HepG2 (cell line): ENCODE measurements around the gene CITED2. TPM values are rescaled to one million over a fixed set of nuclear protein-coding genes. Genes with fewer than 3 reads are reported as not detected.

ENCODE experiments used
- AKAP8 ChIP-seq: sonication (generic); formaldehyde crosslinking; IDR thresholded peaks from 2 replicates; pipeline ENCODE4 v1.5.1; 2020; ENCODE audit warnings: mild to moderate bottlenecking, missing genetic modification reagents
- FOXA3 ChIP-seq: IDR thresholded peaks from 2 replicates; pipeline ENCODE4 v1.6.1; 2016; ENCODE audit warnings: missing genetic modification reagents, missing compliant biosample characterization
- MAFK ChIP-seq, 2 experiments: IDR thresholded peaks in 1 of 2; conservative IDR thresholded peaks in 1 of 2; 2 replicates each; pipeline ENCODE4 v1.6.1; 2011; ENCODE audit warnings: improper control_type of control experiment in 2 of 2, low read length in 2 of 2
- PCBP1 ChIP-seq: fragments of 200-400 bp; formaldehyde crosslinking; IDR thresholded peaks from 2 replicates; pipeline ENCODE4 v1.6.1; 2017; ENCODE audit warnings: mild to moderate bottlenecking, low read depth, low read length, borderline replicate concordance
- SATB2 ChIP-seq: sonication (generic); formaldehyde crosslinking; IDR thresholded peaks from 2 replicates; pipeline ENCODE4 v1.5.0; 2020; ENCODE audit warnings: missing genetic modification reagents
- SIN3B ChIP-seq: fragments of 150-350 bp; IDR thresholded peaks from 2 replicates; pipeline ENCODE4 v1.6.1; 2014; ENCODE audit warnings: low read length
- TOE1 ChIP-seq: sonication (generic); formaldehyde crosslinking; IDR thresholded peaks from 2 replicates; pipeline ENCODE4 v1.4.0; 2020; ENCODE audit warnings: mild to moderate bottlenecking, missing genetic modification reagents
- ZNF33A ChIP-seq: sonication (generic); formaldehyde crosslinking; IDR thresholded peaks from 2 replicates; pipeline ENCODE4 v1.5.1; 2020; ENCODE audit warnings: missing genetic modification reagents, mild to moderate bottlenecking, moderate library complexity, borderline replicate concordance
- ZNF468 ChIP-seq: sonication (generic); formaldehyde crosslinking; IDR thresholded peaks from 2 replicates; pipeline ENCODE4 v1.8.0; 2022; ENCODE audit warnings: mild to moderate bottlenecking, moderate library complexity, missing genetic modification reagents
- ZNF629 ChIP-seq: sonication (generic); formaldehyde crosslinking; conservative IDR thresholded peaks from 2 replicates; pipeline ENCODE4 v1.5.0; 2020; ENCODE audit warnings: missing genetic modification reagents
- polyA plus RNA-seq, 8 experiments: library from polyadenylated mRNA; depleted of rRNA in 3 of 8; stranded (reverse) in 7 of 8; unstranded in 1 of 8; fragments of >200 nt; fragmentation: Illumina TruSeq in 4 of 8; extraction: Trizol in 4 of 8; gene quantifications; 2 replicates each; pipeline versions ENCODE4 v1.2.1 to v1.2.3, GENCODE V29; 2011 to 2016; ENCODE audit warnings: low read depth in 4 of 8, missing spikeins in 1 of 8, mixed read lengths in 1 of 8; ENCODE audit not compliant: insufficient read depth in 1 of 8
- total RNA-seq, 5 experiments: library from RNA; depleted of rRNA; stranded (reverse); fragments of >200 nt; fragmentation: Illumina TruSeq; extraction: Trizol; gene quantifications; 2 replicates each; pipeline ENCODE4 v1.2.3, GENCODE V29; 2016; ENCODE audit warnings: low read depth in 1 of 5
- TF ChIP-seq, protein P1 (sequence below): sonication (generic); formaldehyde crosslinking; IDR thresholded peaks from 2 replicates; pipeline ENCODE4 v1.4.0; 2020; ENCODE audit warnings: mild to moderate bottlenecking, missing genetic modification reagents
- TF ChIP-seq, protein P2 (sequence below): sonication (generic); formaldehyde crosslinking; IDR thresholded peaks from 2 replicates; pipeline ENCODE4 v1.5.1; 2020; ENCODE audit warnings: missing genetic modification reagents, mild to moderate bottlenecking, borderline replicate concordance
- TF ChIP-seq, protein P3 (sequence below): sonication (generic); formaldehyde crosslinking; IDR thresholded peaks from 2 replicates; pipeline ENCODE4 v1.4.0; 2020; ENCODE audit warnings: mild to moderate bottlenecking, missing genetic modification reagents

CITED2 gene
- total and polyA plus RNA-seq, 2 of the 13 experiments (the other 11 are each of a cell fraction or from before 2014, with no cell fraction given), result 17.6 to 57.2 TPM

DNA sequence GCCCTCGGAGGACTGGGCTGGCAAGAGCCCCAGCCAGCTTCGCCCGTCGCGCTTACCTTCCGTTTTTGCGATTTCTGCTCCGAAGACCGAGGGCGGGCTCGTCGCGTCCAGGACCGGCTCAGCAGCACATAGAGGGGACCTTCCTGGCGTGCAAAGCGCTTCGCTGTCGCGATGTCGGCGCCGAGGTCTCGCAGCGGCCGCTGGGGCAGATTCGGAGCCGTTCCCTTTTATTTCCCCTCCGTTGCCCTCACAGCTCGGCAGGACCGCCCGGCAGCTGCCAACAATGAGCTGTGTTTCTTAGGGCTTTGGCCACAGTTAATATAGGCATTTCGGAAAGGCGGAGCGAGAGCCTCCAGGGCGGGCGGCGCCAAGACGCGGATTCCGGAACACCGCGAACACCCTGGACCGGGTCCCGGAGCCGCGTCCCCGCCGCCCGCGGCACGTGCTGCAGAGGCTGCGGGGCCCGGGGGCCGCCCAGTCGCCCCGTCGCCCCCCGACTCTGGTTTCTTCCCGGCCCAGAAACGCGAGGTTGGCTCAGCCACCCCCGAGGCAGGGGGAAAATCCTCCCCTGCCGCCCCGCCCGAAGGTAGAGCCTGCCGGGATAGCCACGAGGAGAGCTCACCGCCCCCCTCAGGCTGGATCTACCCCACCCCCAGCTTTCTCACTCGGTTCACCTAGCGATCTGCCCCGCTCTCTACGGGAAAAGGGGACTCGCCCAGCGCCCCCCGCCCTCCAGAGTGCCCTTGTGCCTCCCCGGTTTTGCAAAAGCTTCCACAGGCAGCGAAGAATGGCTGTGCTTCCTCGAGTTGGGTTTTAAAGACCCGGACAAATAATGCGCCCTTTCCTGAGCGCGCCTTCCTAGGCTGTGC is at the start of gene CITED2 (continued):
- TF ChIP-seq ZNF33A (CRISPR knock-in tag) (peak; percentile 69; the same call in 1 of the 2 replicates), AKAP8 (CRISPR knock-in tag) (no peak), ZNF629 (peak; percentile 40; the same call in 1 of the 2 replicates), MAFK (conservative IDR thresholded peaks at IDR 0.05 in 1 of 2, IDR thresholded peaks at IDR 0.05 in 1 of 2; ENCODE audit: low read length in 2 of 2) (peak in 1 of 2 experiments; percentile 20; a peak in 1 of 4 replicates), SATB2 (CRISPR knock-in tag) (peak; percentile 86; the same call in 1 of the 2 replicates), SIN3B (no peak), FOXA3 (CRISPR knock-in tag) (peak; percentile 82), TOE1 (peak; percentile 95), PCBP1 (0 out of 2 replicates have a peak, but pooled peaks have one; percentile 60), ZNF468 (CRISPR knock-in tag) (no peak)
- TF ChIP-seq, protein P1, sequence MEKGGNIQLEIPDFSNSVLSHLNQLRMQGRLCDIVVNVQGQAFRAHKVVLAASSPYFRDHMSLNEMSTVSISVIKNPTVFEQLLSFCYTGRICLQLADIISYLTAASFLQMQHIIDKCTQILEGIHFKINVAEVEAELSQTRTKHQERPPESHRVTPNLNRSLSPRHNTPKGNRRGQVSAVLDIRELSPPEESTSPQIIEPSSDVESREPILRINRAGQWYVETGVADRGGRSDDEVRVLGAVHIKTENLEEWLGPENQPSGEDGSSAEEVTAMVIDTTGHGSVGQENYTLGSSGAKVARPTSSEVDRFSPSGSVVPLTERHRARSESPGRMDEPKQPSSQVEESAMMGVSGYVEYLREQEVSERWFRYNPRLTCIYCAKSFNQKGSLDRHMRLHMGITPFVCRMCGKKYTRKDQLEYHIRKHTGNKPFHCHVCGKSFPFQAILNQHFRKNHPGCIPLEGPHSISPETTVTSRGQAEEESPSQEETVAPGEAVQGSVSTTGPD (CRISPR knock-in tag), result peak; percentile 77; the same call in 1 of the 2 replicates
- TF ChIP-seq, protein P2, sequence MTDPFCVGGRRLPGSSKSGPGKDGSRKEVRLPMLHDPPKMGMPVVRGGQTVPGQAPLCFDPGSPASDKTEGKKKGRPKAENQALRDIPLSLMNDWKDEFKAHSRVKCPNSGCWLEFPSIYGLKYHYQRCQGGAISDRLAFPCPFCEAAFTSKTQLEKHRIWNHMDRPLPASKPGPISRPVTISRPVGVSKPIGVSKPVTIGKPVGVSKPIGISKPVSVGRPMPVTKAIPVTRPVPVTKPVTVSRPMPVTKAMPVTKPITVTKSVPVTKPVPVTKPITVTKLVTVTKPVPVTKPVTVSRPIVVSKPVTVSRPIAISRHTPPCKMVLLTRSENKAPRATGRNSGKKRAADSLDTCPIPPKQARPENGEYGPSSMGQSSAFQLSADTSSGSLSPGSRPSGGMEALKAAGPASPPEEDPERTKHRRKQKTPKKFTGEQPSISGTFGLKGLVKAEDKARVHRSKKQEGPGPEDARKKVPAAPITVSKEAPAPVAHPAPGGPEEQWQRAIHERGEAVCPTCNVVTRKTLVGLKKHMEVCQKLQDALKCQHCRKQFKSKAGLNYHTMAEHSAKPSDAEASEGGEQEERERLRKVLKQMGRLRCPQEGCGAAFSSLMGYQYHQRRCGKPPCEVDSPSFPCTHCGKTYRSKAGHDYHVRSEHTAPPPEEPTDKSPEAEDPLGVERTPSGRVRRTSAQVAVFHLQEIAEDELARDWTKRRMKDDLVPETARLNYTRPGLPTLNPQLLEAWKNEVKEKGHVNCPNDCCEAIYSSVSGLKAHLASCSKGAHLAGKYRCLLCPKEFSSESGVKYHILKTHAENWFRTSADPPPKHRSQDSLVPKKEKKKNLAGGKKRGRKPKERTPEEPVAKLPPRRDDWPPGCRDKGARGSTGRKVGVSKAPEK (CRISPR knock-in tag), result peak; percentile 96; the same call in 1 of the 2 replicates
- TF ChIP-seq, protein P3, sequence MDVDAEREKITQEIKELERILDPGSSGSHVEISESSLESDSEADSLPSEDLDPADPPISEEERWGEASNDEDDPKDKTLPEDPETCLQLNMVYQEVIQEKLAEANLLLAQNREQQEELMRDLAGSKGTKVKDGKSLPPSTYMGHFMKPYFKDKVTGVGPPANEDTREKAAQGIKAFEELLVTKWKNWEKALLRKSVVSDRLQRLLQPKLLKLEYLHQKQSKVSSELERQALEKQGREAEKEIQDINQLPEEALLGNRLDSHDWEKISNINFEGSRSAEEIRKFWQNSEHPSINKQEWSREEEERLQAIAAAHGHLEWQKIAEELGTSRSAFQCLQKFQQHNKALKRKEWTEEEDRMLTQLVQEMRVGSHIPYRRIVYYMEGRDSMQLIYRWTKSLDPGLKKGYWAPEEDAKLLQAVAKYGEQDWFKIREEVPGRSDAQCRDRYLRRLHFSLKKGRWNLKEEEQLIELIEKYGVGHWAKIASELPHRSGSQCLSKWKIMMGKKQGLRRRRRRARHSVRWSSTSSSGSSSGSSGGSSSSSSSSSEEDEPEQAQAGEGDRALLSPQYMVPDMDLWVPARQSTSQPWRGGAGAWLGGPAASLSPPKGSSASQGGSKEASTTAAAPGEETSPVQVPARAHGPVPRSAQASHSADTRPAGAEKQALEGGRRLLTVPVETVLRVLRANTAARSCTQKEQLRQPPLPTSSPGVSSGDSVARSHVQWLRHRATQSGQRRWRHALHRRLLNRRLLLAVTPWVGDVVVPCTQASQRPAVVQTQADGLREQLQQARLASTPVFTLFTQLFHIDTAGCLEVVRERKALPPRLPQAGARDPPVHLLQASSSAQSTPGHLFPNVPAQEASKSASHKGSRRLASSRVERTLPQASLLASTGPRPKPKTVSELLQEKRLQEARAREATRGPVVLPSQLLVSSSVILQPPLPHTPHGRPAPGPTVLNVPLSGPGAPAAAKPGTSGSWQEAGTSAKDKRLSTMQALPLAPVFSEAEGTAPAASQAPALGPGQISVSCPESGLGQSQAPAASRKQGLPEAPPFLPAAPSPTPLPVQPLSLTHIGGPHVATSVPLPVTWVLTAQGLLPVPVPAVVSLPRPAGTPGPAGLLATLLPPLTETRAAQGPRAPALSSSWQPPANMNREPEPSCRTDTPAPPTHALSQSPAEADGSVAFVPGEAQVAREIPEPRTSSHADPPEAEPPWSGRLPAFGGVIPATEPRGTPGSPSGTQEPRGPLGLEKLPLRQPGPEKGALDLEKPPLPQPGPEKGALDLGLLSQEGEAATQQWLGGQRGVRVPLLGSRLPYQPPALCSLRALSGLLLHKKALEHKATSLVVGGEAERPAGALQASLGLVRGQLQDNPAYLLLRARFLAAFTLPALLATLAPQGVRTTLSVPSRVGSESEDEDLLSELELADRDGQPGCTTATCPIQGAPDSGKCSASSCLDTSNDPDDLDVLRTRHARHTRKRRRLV, result peak; percentile 40; the same call in 1 of the 2 replicates
